LNCaP clone FGC (cell line): ENCODE data around the gene ALKBH1.

ENCODE experiments used
- DNase-seq: peaks from one replicate; pipeline ENCODE4 v3.0.0-alpha.2; 2011; ENCODE audit warnings: low read depth
- H3K4me3 ChIP-seq: 2 replicates; pipeline ENCODE4 v1.5.1; 2011; ENCODE audit warnings: mild to moderate bottlenecking, low read depth, low read length, control low read depth
- CTCF ChIP-seq: IDR thresholded peaks from 2 replicates; pipeline ENCODE4 v1.5.1; 2012; ENCODE audit warnings: mild to moderate bottlenecking; ENCODE audit not compliant: control insufficient read depth, insufficient read depth; ENCODE audit errors: extremely low read depth

Gene ALKBH1

DNA sequence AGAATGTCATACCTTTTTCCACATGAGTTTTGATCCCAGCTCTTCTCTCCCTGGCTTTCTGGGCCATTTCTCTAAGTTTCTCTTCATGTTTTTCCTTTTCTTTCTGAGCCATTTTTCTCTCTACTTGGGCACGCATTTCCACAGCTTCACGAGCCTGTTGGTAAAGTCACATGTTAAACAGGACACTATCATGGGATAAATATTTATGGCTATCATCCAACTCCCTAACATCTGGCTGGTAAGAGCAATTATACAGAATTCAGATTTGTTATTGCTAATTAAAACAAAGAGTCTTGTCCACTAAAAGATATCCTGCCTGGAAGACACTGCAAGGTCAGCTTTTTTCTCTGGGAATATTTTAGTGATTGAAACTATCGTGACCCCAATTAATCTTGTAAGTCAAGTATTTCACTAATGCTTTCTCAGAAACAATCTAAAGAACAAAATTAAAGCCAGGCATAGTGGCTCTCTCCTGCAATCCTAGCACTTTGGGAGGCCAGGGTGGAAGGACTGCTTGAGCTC, 23.2 kb upstream of the ALKBH1 start:
- TF ChIP-seq CTCF = no peak
- no peak for DNase-seq
- H3K4me3 ChIP-seq = no peak overlapping the region

GRCh38 chr14:77722301-77722700, 14.5 kb upstream of the ALKBH1 start:
- TF ChIP-seq CTCF = no peak
- no peak for DNase-seq
- no peak overlapping the region for H3K4me3 ChIP-seq

GRCh38 chr14:77721437-77721836, 13.6 kb upstream of the ALKBH1 start:
- TF ChIP-seq CTCF = no peak
- no peak overlapping the region for H3K4me3 ChIP-seq
- DNase-seq = no peak

DNA sequence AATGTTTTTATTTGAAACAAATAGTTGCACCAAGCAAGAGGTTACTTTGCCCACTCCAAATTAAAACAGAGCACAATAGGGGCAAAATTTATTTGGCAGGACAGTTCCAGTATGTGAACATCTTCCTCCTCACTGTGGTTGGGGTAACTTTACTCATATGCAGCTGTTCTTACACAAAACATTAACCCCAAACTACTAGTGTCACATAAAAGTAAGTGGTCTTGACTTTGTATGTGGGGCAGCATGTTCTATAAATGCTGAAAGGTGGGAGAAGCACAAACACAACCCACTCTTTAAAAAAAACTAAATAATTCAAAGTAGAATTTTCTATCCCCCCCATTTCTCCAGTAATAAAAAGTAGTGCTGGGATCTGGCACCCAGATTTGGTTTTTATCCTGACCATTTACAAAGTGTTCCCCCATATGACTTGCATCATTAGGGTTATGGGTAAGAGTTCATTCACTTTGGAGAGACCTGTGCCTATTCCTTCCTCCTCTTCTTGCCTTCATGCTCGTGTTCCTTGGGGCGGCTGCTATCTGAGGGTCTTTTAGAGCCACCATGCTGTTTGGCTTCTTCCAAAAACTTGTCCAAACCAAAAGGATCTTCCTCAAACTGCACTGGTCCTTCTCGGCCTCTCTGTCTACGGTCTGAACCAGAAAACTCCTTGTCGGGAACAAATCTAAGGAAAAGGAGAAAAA, 9.9 kb upstream of the ALKBH1 start:
- no peak for TF ChIP-seq CTCF
- H3K4me3 ChIP-seq = no peak overlapping the region
- DNase-seq = no peak

DNA sequence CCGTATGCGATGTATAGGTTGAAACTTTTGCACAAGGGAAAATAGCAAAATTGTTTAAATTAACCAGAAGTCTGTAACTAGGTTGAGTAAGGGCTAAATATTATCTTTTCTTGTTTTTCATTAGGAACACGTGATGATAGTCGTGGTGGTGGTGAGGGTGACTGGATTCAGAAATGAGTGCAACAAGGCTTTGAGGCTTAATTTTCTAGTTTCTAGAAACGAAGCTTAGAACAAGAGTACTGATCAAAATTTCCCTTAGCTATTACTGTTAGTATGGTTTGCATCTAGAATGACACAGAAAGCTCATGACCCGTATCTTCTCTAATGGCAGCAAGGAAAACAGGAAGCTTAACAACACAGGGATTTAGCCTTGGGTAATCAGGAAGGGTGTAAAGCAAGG, 7.1 kb upstream of the ALKBH1 start:
- no peak for TF ChIP-seq CTCF
- H3K4me3 ChIP-seq = no peak overlapping the region
- no peak for DNase-seq

DNA sequence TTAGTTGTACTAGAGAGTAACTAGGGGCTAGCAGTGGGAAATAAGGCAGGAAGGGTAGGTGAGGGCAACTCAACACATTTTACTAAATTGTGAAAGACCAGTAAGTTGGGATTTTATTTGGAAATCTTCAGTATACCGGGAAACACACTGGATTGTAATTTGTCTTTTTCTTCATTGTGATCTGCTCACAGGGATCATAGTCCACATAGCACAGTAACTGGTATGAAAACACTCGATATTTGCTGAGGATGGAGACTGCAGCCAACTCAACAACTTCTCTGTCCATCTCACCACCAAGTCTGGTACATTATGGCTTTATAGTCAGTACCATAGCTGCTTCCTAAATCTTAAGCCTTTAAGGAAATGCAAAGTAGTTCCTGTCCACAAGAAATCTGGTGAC, 2.5 kb upstream of the ALKBH1 start:
- no peak overlapping the region for H3K4me3 ChIP-seq
- DNase-seq = no peak
- no peak for TF ChIP-seq CTCF

DNA sequence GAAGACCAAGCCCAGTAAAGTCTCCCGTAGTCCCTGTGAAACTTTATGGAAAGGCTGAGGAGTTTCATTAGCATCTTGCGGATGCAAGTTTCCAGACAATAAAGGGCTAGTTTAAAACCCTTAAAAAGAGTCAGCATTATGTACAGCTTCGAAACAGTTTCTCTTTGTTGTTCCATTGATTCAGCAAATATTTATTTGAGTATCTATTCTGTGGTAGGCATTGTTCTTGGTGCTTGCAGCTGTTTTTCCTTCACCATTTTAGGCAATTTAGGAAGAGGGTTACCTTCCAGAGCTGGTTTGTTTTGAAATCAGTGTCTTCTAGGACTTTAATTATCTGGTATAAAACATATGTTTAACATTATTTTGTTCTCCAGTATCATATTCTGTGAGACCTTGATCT, 1.6 kb upstream of the ALKBH1 start:
- TF ChIP-seq CTCF = no peak

More for the DNA sequence above, 1.6 kb upstream of the ALKBH1 start:
- peak overlapping the region; percentile 98 for H3K4me3 ChIP-seq
- DNase-seq = no peak
